HUES64 (cell line): ENCODE results near the gene CYP2D6.
"Not testable (repeated sequence)": the region's sequence is repeated elsewhere in the genome, so short reads cannot be mapped to it uniquely, and the experiment has no call there.

Source experiments
- H3K27ac ChIP-seq: 2 replicates; pipeline ENCODE4 v1.7.0; 2013; ENCODE audit warnings: low read depth, low read length, inconsistent platforms
- H3K27me3 ChIP-seq: 2 replicates; pipeline ENCODE4 v1.6.1; 2013; ENCODE audit warnings: mild to moderate bottlenecking, low read length; ENCODE audit not compliant: insufficient read depth
- H3K36me3 ChIP-seq: 2 replicates; pipeline ENCODE4 v1.6.1; 2013; ENCODE audit warnings: mild to moderate bottlenecking, low read length; ENCODE audit not compliant: insufficient read depth
- H3K4me1 ChIP-seq: 2 replicates; pipeline ENCODE4 v1.6.1; 2013; ENCODE audit warnings: mild to moderate bottlenecking, low read length, moderate library complexity; ENCODE audit not compliant: insufficient read depth
- H3K4me3 ChIP-seq: 2 replicates; pipeline ENCODE4 v1.5.1; 2013; ENCODE audit warnings: mild to moderate bottlenecking, low read length, moderate library complexity
- H3K9ac ChIP-seq: 2 replicates; pipeline ENCODE4 v1.6.1; 2013; ENCODE audit warnings: mild to moderate bottlenecking, low read depth, low read length
- H3K9me3 ChIP-seq: 2 replicates; pipeline ENCODE4 v1.6.1; 2013; ENCODE audit warnings: low read depth, low read length; ENCODE audit not compliant: insufficient read depth
- WGBS: fragments of 150-250, 120-280 bp; methylation state at CpG from one replicate; pipeline ENCODE4 v1.1.7; 2013; ENCODE audit warnings: missing lambda C conversion rate; 5-methylcytosine and 5-hydroxymethylcytosine counted together

The CYP2D6 gene

GRCh38 chr22:42128776-42129694, 1.6 kb downstream of the CYP2D6 start:
- not testable (repeated sequence) for H3K9ac ChIP-seq, H3K4me3 ChIP-seq, H3K27me3 ChIP-seq, H3K27ac ChIP-seq, H3K9me3 ChIP-seq, H3K4me1 ChIP-seq, H3K36me3 ChIP-seq
- 94% methylated on average over 65 of the region's 65 CpGs for WGBS

- H3K4me1 ChIP-seq, H3K27me3 ChIP-seq, H3K4me3 ChIP-seq, H3K27ac ChIP-seq, H3K9me3 ChIP-seq, H3K9ac ChIP-seq, H3K36me3 ChIP-seq: not testable (repeated sequence)
- 93% methylated on average over 13 of the region's 13 CpGs for WGBS
Observed at GRCh38 chr22:42128007-42128406, 2.6 kb downstream of the CYP2D6 start.

GRCh38 chr22:42127606-42128005, 3.0 kb downstream of the CYP2D6 start:
- Histone ChIP-seq H3K9me3 (no peaks in the 10 kb centered on the region), H3K4me1 (no peaks in the 10 kb centered on the region), H3K4me3 (no peak overlapping the region), H3K27me3 (no peaks in the 10 kb centered on the region), H3K9ac (no peak overlapping the region), H3K36me3 (no peaks in the 10 kb centered on the region), H3K27ac (no peak overlapping the region)
- WGBS, result 94% methylated on average over 16 of the region's 16 CpGs

- not testable (repeated sequence) for H3K9ac ChIP-seq, H3K27ac ChIP-seq, H3K27me3 ChIP-seq, H3K4me1 ChIP-seq, H3K9me3 ChIP-seq, H3K36me3 ChIP-seq, H3K4me3 ChIP-seq
- WGBS, result no CpG with 5 or more reads among the region's 4 CpGs
Observed at GRCh38 chr22:42123529-42123928, 7.1 kb downstream of the CYP2D6 start.

GRCh38 chr22:42120231-42121021, 10.2 kb downstream of the CYP2D6 start:
- not testable (repeated sequence) for H3K9ac ChIP-seq, H3K4me3 ChIP-seq, H3K27me3 ChIP-seq, H3K27ac ChIP-seq, H3K9me3 ChIP-seq, H3K4me1 ChIP-seq, H3K36me3 ChIP-seq
- 88% methylated on average over 15 of the region's 15 CpGs for WGBS

- H3K9ac ChIP-seq, result no peak overlapping the region
- H3K4me3 ChIP-seq, result no peak overlapping the region
- no peaks in the 10 kb centered on the region for H3K4me1 ChIP-seq
- H3K27ac ChIP-seq, result no peak overlapping the region
- no peaks in the 10 kb centered on the region for H3K27me3 ChIP-seq
- 80% methylated on average over 3 of the region's 4 CpGs for WGBS
- H3K36me3 ChIP-seq, result no peaks in the 10 kb centered on the region
- peaks cover 22% of the 10 kb centered on the region for H3K9me3 ChIP-seq
Observed at GRCh38 chr22:42116848-42117424, 13.7 kb downstream of the CYP2D6 start.

GRCh38 chr22:42115420-42115830, 15.2 kb downstream of the CYP2D6 start:
- not testable (repeated sequence) for H3K4me1 ChIP-seq, H3K36me3 ChIP-seq, H3K9ac ChIP-seq, H3K4me3 ChIP-seq, H3K27me3 ChIP-seq, H3K27ac ChIP-seq
- peaks cover 22% of the 10 kb centered on the region for H3K9me3 ChIP-seq
- WGBS, result 84% methylated on average over 6 of the region's 6 CpGs

- Histone ChIP-seq H3K4me1 (no peaks in the 10 kb centered on the region), H3K9ac (no peak overlapping the region), H3K9me3 (peaks cover 22% of the 10 kb centered on the region), H3K4me3 (no peak overlapping the region), H3K27me3 (no peaks in the 10 kb centered on the region), H3K27ac (no peak overlapping the region), H3K36me3 (no peaks in the 10 kb centered on the region)
- WGBS, result 88% methylated on average over 7 of the region's 7 CpGs
Observed at GRCh38 chr22:42114721-42115120, 15.9 kb downstream of the CYP2D6 start.

- H3K27me3 ChIP-seq, H3K27ac ChIP-seq, H3K36me3 ChIP-seq, H3K9ac ChIP-seq, H3K4me3 ChIP-seq, H3K4me1 ChIP-seq: not testable (repeated sequence)
- peaks cover 22% of the 10 kb centered on the region for H3K9me3 ChIP-seq
- 19% methylated on average over 4 of the region's 4 CpGs for WGBS
Observed at GRCh38 chr22:42112793-42113192, 17.8 kb downstream of the CYP2D6 start.

- Histone ChIP-seq H3K27me3 (no peaks in the 10 kb centered on the region), H3K36me3 (no peaks in the 10 kb centered on the region), H3K4me3 (no peak overlapping the region), H3K9me3 (peaks cover 22% of the 10 kb centered on the region), H3K27ac (no peak overlapping the region), H3K4me1 (no peaks in the 10 kb centered on the region), H3K9ac (no peak overlapping the region)
- 93% methylated on average over 3 of the region's 4 CpGs for WGBS
Observed at GRCh38 chr22:42111798-42112197, 18.8 kb downstream of the CYP2D6 start.

GRCh38 chr22:42108848-42109247, 21.8 kb downstream of the CYP2D6 start:
- H3K27me3 ChIP-seq, result no peaks in the 10 kb centered on the region
- no peak overlapping the region for H3K27ac ChIP-seq
- H3K4me3 ChIP-seq, result no peak overlapping the region
- 91% methylated on average over 18 of the region's 18 CpGs for WGBS
- H3K9ac ChIP-seq, result no peak overlapping the region
- peaks cover 22% of the 10 kb centered on the region for H3K9me3 ChIP-seq
- no peaks in the 10 kb centered on the region for H3K36me3 ChIP-seq
- H3K4me1 ChIP-seq, result no peaks in the 10 kb centered on the region
